Pancreas (tissue), 10 donors: ENCODE data around the gene CRTC2. TPM values are rescaled to one million over a fixed set of nuclear protein-coding genes. Genes with fewer than 3 reads are reported as not detected.

Source experiments
- ATAC-seq, 4 donors: fragments of 200-7000 bp; cut with Tn5 transposase; one replicate each; pipeline versions ENCODE4 v1.8.0 to v1.9.1; 2020; ENCODE audit warnings: mild to moderate bottlenecking in 4 of 4, moderate library complexity in 4 of 4
- DNase-seq, 6 donors: peaks; one replicate each; pipeline ENCODE4 v3.0.0-alpha.2; 2020
- FAIRE-seq: peaks from 2 replicates; lab custom pipeline; 2012; peaks lifted over from hg19 to GRCh38; lab: Jason Lieb, UNC
- H3K27ac ChIP-seq, 4 donors: fragments of 200-600 bp; sonication (generic); 1 replicate in 3 of 4; 2 replicates in 1 of 4; pipeline versions ENCODE4 v1.5.0 to v1.8.0; 2020
- H3K27me3 ChIP-seq, 4 donors: fragments of 200-600 bp; one replicate each; pipeline ENCODE4 v1.8.0; 2021
- H3K36me3 ChIP-seq, 3 donors: fragments of 200-600 bp; sonication (generic) in 1 of 3; one replicate each; pipeline versions ENCODE4 v1.5.0 to v1.8.0; 2020 to 2021
- H3K4me1 ChIP-seq, 3 donors: fragments of 200-600 bp; one replicate each; pipeline ENCODE4 v1.8.0; 2021
- H3K4me3 ChIP-seq, 4 donors: fragments of 200-600 bp; sonication (generic) in 2 of 4; one replicate each; pipeline versions ENCODE4 v1.5.0 to v1.8.0; 2020 to 2021
- H3K9me3 ChIP-seq, 4 donors: fragments of 200-600 bp; one replicate each; pipeline ENCODE4 v1.8.0; 2021
- whole genome bisulfite sequencing, 2 donors: extraction: QIAGEN DNeasy Blood & Tissue Kit; methylation state at CpG; one replicate each; pipeline ENCODE4 v1.1.7; 2013; 5-methylcytosine and 5-hydroxymethylcytosine counted together
- intact Hi-C, 3 donors: fragments of 100-400 bp; cut with DNase I; formaldehyde crosslinking; loops; one replicate each; pipeline versions ENCODE4 v1.11.1 to v1.14.2; 2022
- polyA plus RNA-seq, 2 donors: library from polyadenylated mRNA; stranded (reverse); fragments of 200-250 nt; gene quantifications; one replicate each; pipeline ENCODE4 v1.2.3, GENCODE V29; 2013
- total RNA-seq, 6 donors: library from RNA; stranded (reverse); fragmentation: NEBNext Ultra II Directional in 4 of 6; extraction: Animal tissue kit (Norgen Biotek cat#: 25700) in 4 of 6; gene quantifications; one replicate each; pipeline versions ENCODE4 v1.2.1 to v1.2.4, GENCODE V29; 2021 to 2023
- TF ChIP-seq, protein P1 (sequence below), 4 donors: fragments of 200-600 bp; sonication (generic) in 3 of 4; IDR thresholded peaks; one replicate each; pipeline versions ENCODE4 v1.5.0 to v1.8.0; 2021; ENCODE audit warnings: antibody characterized with exemption in 4 of 4
- donor health status: healthy with polysubstance abuse.
- donor health status: DM: no; HTN: no; CAD: no; lungs with moderate emphysema.
- donor health status: DM: no; HTN: no; CAD: no.
- donor health status: control.
- donor health status: control.
- donor health status: Bipolar disorder and iron deficiency.
- donor health status: DM: yes; HTN: yes; CAD: no.
- donor health status: DM: no; HTN: no; CAD: no.
- donor health status: DM: no; HTN: no; CAD: no.
- donor health status: DM: yes; HTN: yes; CAD: no.

Gene CRTC2
- total and polyA plus RNA-seq, 8 donors, result 13.4 to 48.6 (median 20.7) TPM

GRCh38 chr1:153978274-153978909, 20.0 kb upstream of the CRTC2 start:
- 46 to 53% methylated on average over 9 of the region's 9 CpGs for WGBS, 2 donors
- TF ChIP-seq, protein P1, sequence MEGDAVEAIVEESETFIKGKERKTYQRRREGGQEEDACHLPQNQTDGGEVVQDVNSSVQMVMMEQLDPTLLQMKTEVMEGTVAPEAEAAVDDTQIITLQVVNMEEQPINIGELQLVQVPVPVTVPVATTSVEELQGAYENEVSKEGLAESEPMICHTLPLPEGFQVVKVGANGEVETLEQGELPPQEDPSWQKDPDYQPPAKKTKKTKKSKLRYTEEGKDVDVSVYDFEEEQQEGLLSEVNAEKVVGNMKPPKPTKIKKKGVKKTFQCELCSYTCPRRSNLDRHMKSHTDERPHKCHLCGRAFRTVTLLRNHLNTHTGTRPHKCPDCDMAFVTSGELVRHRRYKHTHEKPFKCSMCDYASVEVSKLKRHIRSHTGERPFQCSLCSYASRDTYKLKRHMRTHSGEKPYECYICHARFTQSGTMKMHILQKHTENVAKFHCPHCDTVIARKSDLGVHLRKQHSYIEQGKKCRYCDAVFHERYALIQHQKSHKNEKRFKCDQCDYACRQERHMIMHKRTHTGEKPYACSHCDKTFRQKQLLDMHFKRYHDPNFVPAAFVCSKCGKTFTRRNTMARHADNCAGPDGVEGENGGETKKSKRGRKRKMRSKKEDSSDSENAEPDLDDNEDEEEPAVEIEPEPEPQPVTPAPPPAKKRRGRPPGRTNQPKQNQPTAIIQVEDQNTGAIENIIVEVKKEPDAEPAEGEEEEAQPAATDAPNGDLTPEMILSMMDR (IDR thresholded peaks at IDR 0.05), result no peak
- no peak for FAIRE-seq
- Histone ChIP-seq H3K27me3 (no peaks in the 10 kb centered on the region), H3K27ac (peak overlapping the region in 3 of 4 donors; percentile 88 to 93 (median 91)), H3K4me1 (peaks cover 0 to 15% (median 0%) of the 10 kb centered on the region in 3 donors), H3K4me3 (peak overlapping the region in 2 of 4 donors; percentile 73 to 93), H3K36me3 (peaks cover 5 to 21% (median 21%) of the 10 kb centered on the region in 3 donors), H3K9me3 (no peaks in the 10 kb centered on the region)
- ATAC-seq, result no peak
- DNase-seq, result no peak
- intact Hi-C loops, result no loop called here

- DNase-seq (peak; percentile 82 to 95 (median 88)), ATAC-seq (peak; percentile 96 to 98 (median 97)), FAIRE-seq (no peak)
- Histone ChIP-seq H3K4me1 (peaks cover 0 to 15% (median 0%) of the 10 kb centered on the region in 3 donors), H3K9me3 (no peaks in the 10 kb centered on the region), H3K36me3 (peaks cover 5 to 21% (median 21%) of the 10 kb centered on the region in 3 donors), H3K27ac (peak within 1 kb of the TSS; percentile 88 to 96 (median 92)), H3K4me3 (peak within 1 kb of the TSS; percentile 73 to 93 (median 85)), H3K27me3 (no peaks in the 10 kb centered on the region)
- TF ChIP-seq, protein P1 (IDR thresholded peaks at IDR 0.05), result no peak
- WGBS, 2 donors, result 0% methylated on average over 73 to 75 of the region's 75 CpGs
- intact Hi-C loops, result no loop called here
These were observed 19.1 kb upstream of the CRTC2 start, which contains the start of gene JTB for GRCh38 chr1:153977250-153978240. TSS of gene JTB (minus strand) at chr1:153977674. CDS start at chr1:153977252, 422 bp downstream.

GRCh38 chr1:153976819-153977249, 18.4 kb upstream of the CRTC2 start:
- Histone ChIP-seq H3K36me3 (peaks cover 5 to 21% (median 21%) of the 10 kb centered on the region in 3 donors), H3K9me3 (no peaks in the 10 kb centered on the region), H3K27ac (peak overlapping the region; percentile 88 to 96 (median 92)), H3K27me3 (no peaks in the 10 kb centered on the region), H3K4me3 (peak overlapping the region; percentile 73 to 93 (median 85)), H3K4me1 (peaks cover 0 to 15% (median 0%) of the 10 kb centered on the region in 3 donors)
- ATAC-seq (peak; percentile 3 to 15 (median 6)), DNase-seq (no peak), FAIRE-seq (no peak)
- intact Hi-C loops, result no loop called here
- TF ChIP-seq, protein P1 (IDR thresholded peaks at IDR 0.05), result no peak
- 1% methylated on average over 16 of the region's 16 CpGs for WGBS, 2 donors

- whole genome bisulfite sequencing, 2 donors, result 77 to 78% methylated on average over 7 of the region's 7 CpGs
- DNase-seq, result peak in 2 of 6 donors; percentile 11 to 23
- Histone ChIP-seq H3K27me3 (no peaks in the 10 kb centered on the region), H3K4me3 (no peak overlapping the region), H3K9me3 (no peaks in the 10 kb centered on the region), H3K36me3 (peaks cover 5 to 21% (median 21%) of the 10 kb centered on the region in 3 donors), H3K27ac (no peak overlapping the region), H3K4me1 (peaks cover 0 to 19% (median 0%) of the 10 kb centered on the region in 3 donors)
- TF ChIP-seq, protein P1 (IDR thresholded peaks at IDR 0.05), result no peak
- no peak for FAIRE-seq
- intact Hi-C loops, result no loop called here
- ATAC-seq, result no peak
These were observed 15.1 kb upstream of the CRTC2 start for GRCh38 chr1:153973525-153973924.
